Chondrocyte (in vitro differentiated cells): ENCODE results near the gene C1R. TPM values are rescaled to one million over a fixed set of nuclear protein-coding genes. Genes with fewer than 3 reads are reported as not detected.

Experiments
- DNase-seq: peaks from one replicate; pipeline ENCODE4 v3.0.0; 2021; ENCODE audit warnings: mixed read lengths, low spot score
- H3K27ac Mint-ChIP-seq: one replicate; pipeline ENCODE4 v1.8.0; 2021; ENCODE audit warnings: mild to moderate bottlenecking, moderate library complexity, mixed read lengths; ENCODE audit not compliant: unreplicated experiment
- H3K27me3 Mint-ChIP-seq: 2 replicates; pipeline ENCODE4 v1.8.0; 2021; ENCODE audit warnings: low read depth, mixed read lengths
- H3K36me3 Mint-ChIP-seq: 2 replicates; pipeline ENCODE4 v1.8.0; 2021; ENCODE audit warnings: low read depth, mixed read lengths
- H3K4me1 Mint-ChIP-seq: 2 replicates; pipeline ENCODE4 v1.8.0; 2021; ENCODE audit warnings: low read depth, mild to moderate bottlenecking, mixed read lengths
- H3K4me3 Mint-ChIP-seq: one replicate; pipeline ENCODE4 v1.8.0; 2021; ENCODE audit warnings: mild to moderate bottlenecking, moderate library complexity, mixed read lengths; ENCODE audit not compliant: unreplicated experiment
- H3K9me3 Mint-ChIP-seq: 2 replicates; pipeline ENCODE4 v1.8.0; 2021; ENCODE audit warnings: low read depth, mixed read lengths
- long read RNA-seq: library from polyadenylated mRNA; stranded (forward); transcript quantifications from one replicate; pipeline ENCODE4 v2.0.0, GENCODE V29; 2021
- total RNA-seq: library from RNA; stranded (reverse); gene quantifications from 3 replicates; pipeline ENCODE4 v1.2.1, GENCODE V29; 2021
- TF ChIP-seq, protein P1 (sequence below): fragments of 200-600 bp; sonication (generic); IDR thresholded peaks from 2 replicates; pipeline ENCODE4 v1.5.0; 2021; ENCODE audit warnings: antibody characterized with exemption, mild to moderate bottlenecking, moderate library complexity

The C1R gene
- total RNA-seq, result 19.7 to 21.9 TPM (median 19.8 TPM) in 3 replicates
- long read RNA-seq, transcript C1R-215 (11 exons, 2,508 nt), result major isoform, 31 of 32 reads
- long read RNA-seq, partial matches to known transcripts, result 1 of 32 reads
- long read RNA-seq, other reads (novel, unspliced or antisense), result 0 of 32 reads

DNA sequence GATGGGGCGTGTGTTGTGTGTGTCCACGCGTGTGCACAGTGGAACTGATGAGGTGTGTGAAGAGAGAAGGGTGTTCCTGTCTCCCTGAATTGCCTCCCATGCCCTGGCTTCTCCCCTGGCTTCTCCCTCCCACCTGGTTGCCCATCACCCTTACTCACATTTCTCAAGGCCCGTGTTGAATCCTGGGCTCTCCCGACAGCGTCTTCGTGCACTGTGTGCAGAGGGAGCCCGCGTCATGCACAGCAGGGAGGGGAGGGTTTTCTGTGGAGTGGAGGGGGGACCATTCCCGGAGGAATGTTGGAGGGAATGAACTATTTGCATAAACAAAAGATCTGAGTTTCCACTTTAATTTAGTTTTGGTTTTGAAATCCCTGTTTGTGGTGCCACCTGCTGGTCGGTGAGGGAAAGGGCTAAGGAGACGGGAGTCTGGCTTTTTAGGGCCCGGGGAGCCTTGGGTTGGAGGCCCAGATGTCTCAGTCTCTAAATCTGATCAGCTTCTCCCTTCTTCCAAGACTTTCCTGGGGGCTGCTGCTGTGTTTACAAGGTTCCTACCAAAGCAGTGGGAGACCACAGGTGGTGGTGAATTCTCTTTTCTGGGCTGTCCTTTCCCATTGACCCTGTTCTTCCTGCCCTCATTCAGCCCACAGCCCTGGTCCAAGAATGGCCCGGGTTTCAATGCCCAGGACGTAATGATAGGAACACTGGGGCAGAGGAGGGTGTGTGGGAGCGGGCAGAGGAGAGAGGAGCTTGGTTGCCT is at the start of gene C1R:
Gene C1R (minus strand): TSS at position 217 of the 757 bp plus-strand sequence. CDS start 57 bp downstream, at position 160.
- Mint-ChIP-seq H3K9me3 (no peaks in the 10 kb centered on the region), H3K36me3 (peaks cover 3% of the 10 kb centered on the region), H3K4me1 (peaks cover 13% of the 10 kb centered on the region), H3K27me3 (peaks cover 3% of the 10 kb centered on the region), H3K27ac (peak within 1 kb of the TSS; percentile 27), H3K4me3 (peak within 1 kb of the TSS; percentile 64)
- no peak for DNase-seq
- TF ChIP-seq, protein P1, sequence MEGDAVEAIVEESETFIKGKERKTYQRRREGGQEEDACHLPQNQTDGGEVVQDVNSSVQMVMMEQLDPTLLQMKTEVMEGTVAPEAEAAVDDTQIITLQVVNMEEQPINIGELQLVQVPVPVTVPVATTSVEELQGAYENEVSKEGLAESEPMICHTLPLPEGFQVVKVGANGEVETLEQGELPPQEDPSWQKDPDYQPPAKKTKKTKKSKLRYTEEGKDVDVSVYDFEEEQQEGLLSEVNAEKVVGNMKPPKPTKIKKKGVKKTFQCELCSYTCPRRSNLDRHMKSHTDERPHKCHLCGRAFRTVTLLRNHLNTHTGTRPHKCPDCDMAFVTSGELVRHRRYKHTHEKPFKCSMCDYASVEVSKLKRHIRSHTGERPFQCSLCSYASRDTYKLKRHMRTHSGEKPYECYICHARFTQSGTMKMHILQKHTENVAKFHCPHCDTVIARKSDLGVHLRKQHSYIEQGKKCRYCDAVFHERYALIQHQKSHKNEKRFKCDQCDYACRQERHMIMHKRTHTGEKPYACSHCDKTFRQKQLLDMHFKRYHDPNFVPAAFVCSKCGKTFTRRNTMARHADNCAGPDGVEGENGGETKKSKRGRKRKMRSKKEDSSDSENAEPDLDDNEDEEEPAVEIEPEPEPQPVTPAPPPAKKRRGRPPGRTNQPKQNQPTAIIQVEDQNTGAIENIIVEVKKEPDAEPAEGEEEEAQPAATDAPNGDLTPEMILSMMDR, result peak; percentile 98

- TF ChIP-seq, protein P1, result no peak
- no peak overlapping the region for H3K27ac Mint-ChIP-seq
- H3K4me1 Mint-ChIP-seq, result no peaks in the 10 kb centered on the region
- peaks cover 31% of the 10 kb centered on the region for H3K36me3 Mint-ChIP-seq
- H3K9me3 Mint-ChIP-seq, result peaks cover 5% of the 10 kb centered on the region
- H3K27me3 Mint-ChIP-seq, result no peaks in the 10 kb centered on the region
- no peak overlapping the region for H3K4me3 Mint-ChIP-seq
- DNase-seq, result no peak
These were observed 49.2 kb upstream of the C1R start for GRCh38 chr12:7141351-7142005.

- no peak for DNase-seq
- H3K4me3 Mint-ChIP-seq, result no peak overlapping the region
- H3K4me1 Mint-ChIP-seq, result no peaks in the 10 kb centered on the region
- peaks cover 5% of the 10 kb centered on the region for H3K9me3 Mint-ChIP-seq
- peaks cover 36% of the 10 kb centered on the region for H3K36me3 Mint-ChIP-seq
- TF ChIP-seq, protein P1, result no peak
- H3K27me3 Mint-ChIP-seq, result no peaks in the 10 kb centered on the region
- no peak overlapping the region for H3K27ac Mint-ChIP-seq
These were observed 47.0 kb upstream of the C1R start for GRCh38 chr12:7139200-7139599.

DNA sequence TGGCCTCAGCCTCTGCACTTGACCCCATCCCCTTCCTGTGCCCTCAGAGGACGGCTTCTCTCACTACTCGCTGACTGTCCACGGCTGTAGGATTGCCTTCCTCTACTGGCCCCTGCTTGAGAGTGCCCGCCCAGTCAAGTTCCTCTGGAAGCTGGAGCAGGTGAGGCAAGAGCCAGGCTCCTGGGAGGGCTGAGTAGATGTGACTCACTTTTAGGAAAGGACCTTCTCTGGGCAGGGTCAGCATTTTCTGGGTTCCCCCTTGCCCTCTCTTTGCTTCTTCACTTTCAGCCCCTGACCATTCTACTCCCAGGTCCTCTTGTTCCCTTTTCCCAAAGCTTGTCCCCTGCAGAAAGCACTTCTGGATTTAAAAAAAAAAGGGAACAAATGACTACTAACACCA is 45.7 kb upstream of the C1R start:
- no peak overlapping the region for H3K4me3 Mint-ChIP-seq
- TF ChIP-seq, protein P1, result no peak
- H3K27ac Mint-ChIP-seq, result no peak overlapping the region
- H3K36me3 Mint-ChIP-seq, result peaks cover 32% of the 10 kb centered on the region
- H3K4me1 Mint-ChIP-seq, result no peaks in the 10 kb centered on the region
- no peaks in the 10 kb centered on the region for H3K27me3 Mint-ChIP-seq
- no peak for DNase-seq
- H3K9me3 Mint-ChIP-seq, result peaks cover 5% of the 10 kb centered on the region

DNA sequence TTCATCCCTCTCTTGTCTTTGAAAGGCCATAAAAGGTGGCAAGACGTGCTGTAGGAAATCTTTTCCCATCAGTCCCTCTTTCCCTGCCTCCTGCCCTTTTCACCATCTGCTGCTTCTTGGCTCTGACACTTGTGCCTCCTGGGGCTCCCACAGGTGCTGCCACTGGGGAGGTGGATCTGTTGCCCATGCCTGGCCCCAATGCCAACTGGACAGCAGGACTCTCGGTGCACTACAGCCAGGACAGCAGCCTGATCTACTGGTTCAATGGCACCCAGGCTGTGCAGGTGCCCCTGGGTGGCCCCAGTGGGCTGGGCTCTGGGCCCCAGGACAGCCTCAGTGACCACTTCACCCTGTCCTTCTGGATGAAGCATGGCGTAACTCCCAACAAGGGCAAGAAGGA is 44.4 kb upstream of the C1R start:
- Mint-ChIP-seq H3K36me3 (peaks cover 25% of the 10 kb centered on the region), H3K27ac (no peak overlapping the region), H3K27me3 (no peaks in the 10 kb centered on the region), H3K4me1 (peaks cover 9% of the 10 kb centered on the region), H3K4me3 (no peak overlapping the region), H3K9me3 (peaks cover 2% of the 10 kb centered on the region)
- TF ChIP-seq, protein P1, result no peak
- DNase-seq, result no peak
